H1 (cell line): ENCODE measurements around the gene ASAP2. TPM values are rescaled to one million over a fixed set of nuclear protein-coding genes. Genes with fewer than 3 reads are reported as not detected.

Experiments used
- CTCF ChIA-PET: fragments of 300-600 bp; sonication (Branson Sonifier 250); formaldehyde crosslinking; loops from one replicate; lab custom pipeline; 2021; ENCODE audit not compliant: partially characterized antibody; lab: Charles Lee
- POLR2A ChIA-PET: fragments of 300-600 bp; sonication (Branson Sonifier 250); formaldehyde crosslinking; loops from one replicate; lab custom pipeline; 2021; ENCODE audit warnings: inconsistent platforms; ENCODE audit not compliant: partially characterized antibody; lab: Charles Lee
- DNase-seq, 2 experiments: peaks; one replicate each; pipeline versions ENCODE4 v3.0.0 to v3.0.0-alpha.2; 2010 to 2022; ENCODE audit warnings: low spot score in 2 of 2, low read depth in 1 of 2, mixed read lengths in 1 of 2
- FAIRE-seq: peaks from 2 replicates; lab custom pipeline; 2011; peaks lifted over from hg19 to GRCh38; lab: Jason Lieb, UNC
- H2AFZ ChIP-seq: 2 replicates; pipeline ENCODE4 v1.8.1; 2012; ENCODE audit warnings: low read length, inconsistent platforms
- H2AK5ac ChIP-seq: 2 replicates; pipeline ENCODE4 v1.6.1; 2013; ENCODE audit warnings: low read depth, low read length
- H2BK120ac ChIP-seq: replicated peaks from 2 replicates; pipeline ENCODE3; 2013; ENCODE audit warnings: low read depth, low read length, inconsistent platforms
- H2BK12ac ChIP-seq: 2 replicates; pipeline ENCODE4 v1.6.1; 2013; ENCODE audit warnings: low read depth, low read length
- H2BK15ac ChIP-seq: 2 replicates; pipeline ENCODE4 v1.6.1; 2013; ENCODE audit warnings: low read length
- H2BK20ac ChIP-seq: 2 replicates; pipeline ENCODE4 v1.6.1; 2013; ENCODE audit warnings: low read length
- H2BK5ac ChIP-seq: 2 replicates; pipeline ENCODE4 v1.6.1; 2013; ENCODE audit warnings: low read depth, low read length
- H3K14ac ChIP-seq: 2 replicates; pipeline ENCODE4 v1.6.1; 2013; ENCODE audit warnings: inconsistent platforms; ENCODE audit not compliant: insufficient read length
- H3K18ac ChIP-seq: 2 replicates; pipeline ENCODE4 v1.6.1; 2013; ENCODE audit warnings: low read length; ENCODE audit errors: extremely low read depth
- H3K23ac ChIP-seq: 2 replicates; pipeline ENCODE4 v1.6.1; 2013; ENCODE audit warnings: inconsistent platforms; ENCODE audit not compliant: insufficient read length
- H3K23me2 ChIP-seq: 2 replicates; pipeline ENCODE4 v1.6.1; 2013; ENCODE audit warnings: low read depth, low read length
- H3K27ac ChIP-seq: 2 replicates; pipeline ENCODE4 v1.6.1; 2011; ENCODE audit warnings: low read depth, low read length, inconsistent platforms
- H3K27me3 ChIP-seq, 4 experiments: replicated peaks in 1 of 4; 1 replicate in 1 of 4; 2 replicates in 3 of 4; pipeline versions ENCODE4 v1.6.1 to v1.8.1; 2011 to 2013; ENCODE audit warnings: low read length in 3 of 4, mild to moderate bottlenecking in 3 of 4, inconsistent platforms in 2 of 4, mixed read lengths in 2 of 4, moderate library complexity in 1 of 4; ENCODE audit not compliant: control insufficient read depth in 3 of 4, insufficient read depth in 3 of 4; ENCODE audit errors: extremely low read depth in 1 of 4
- H3K36me3 ChIP-seq, 4 experiments: 2 replicates each; pipeline versions ENCODE4 v1.6.1 to v1.8.1; 2011 to 2013; ENCODE audit warnings: mild to moderate bottlenecking in 4 of 4, low read length in 3 of 4, moderate library complexity in 2 of 4, control low read depth in 1 of 4, inconsistent platforms in 1 of 4; ENCODE audit not compliant: insufficient read depth in 4 of 4, control insufficient read depth in 2 of 4
- H3K4ac ChIP-seq: replicated peaks from 2 replicates; pipeline ENCODE3; 2013; ENCODE audit warnings: low read length, low read depth, mixed read lengths, inconsistent platforms; ENCODE audit not compliant: insufficient read length
- H3K4me1 ChIP-seq, 4 experiments: replicated peaks in 1 of 4; 1 replicate in 1 of 4; 2 replicates in 3 of 4; pipeline versions ENCODE4 v1.6.1 to v1.8.1; 2011 to 2013; ENCODE audit warnings: low read length in 3 of 4, inconsistent platforms in 2 of 4, mixed read lengths in 1 of 4; ENCODE audit not compliant: insufficient read depth in 4 of 4, control insufficient read depth in 3 of 4
- H3K4me2 ChIP-seq, 2 experiments: 2 replicates each; pipeline versions ENCODE4 v1.6.1 to v1.8.1; 2011 to 2013; ENCODE audit warnings: low read depth in 2 of 2, low read length in 2 of 2, control low read depth in 1 of 2, inconsistent platforms in 1 of 2, mild to moderate bottlenecking in 1 of 2; ENCODE audit not compliant: insufficient read depth in 1 of 2
- H3K4me3 ChIP-seq, 4 experiments: fragments of 200-600, 300-600 bp in 1 of 4; sonication (generic), shearing (Covaris generic), sonication (Bioruptor Twin) in 1 of 4; 2 replicates each; pipeline versions ENCODE4 v1.5.1 to v1.8.1; 2011 to 2016; ENCODE audit warnings: low read length in 4 of 4, low read depth in 3 of 4, control low read depth in 2 of 4, inconsistent platforms in 2 of 4, mild to moderate bottlenecking in 2 of 4, mixed read lengths in 1 of 4, moderate library complexity in 1 of 4; ENCODE audit not compliant: insufficient read depth in 2 of 4; ENCODE audit errors: extremely low read depth in 1 of 4
- H3K56ac ChIP-seq: replicated peaks from 2 replicates; pipeline ENCODE3; 2013; ENCODE audit warnings: low read depth, mild to moderate bottlenecking, mixed read lengths, low read length, inconsistent platforms; ENCODE audit not compliant: insufficient read length
- H3K79me1 ChIP-seq: 2 replicates; pipeline ENCODE4 v1.6.1; 2013; ENCODE audit warnings: low read depth, low read length, control low read depth
- H3K79me2 ChIP-seq, 2 experiments: 2 replicates each; pipeline versions ENCODE4 v1.6.1 to v1.8.1; 2012 to 2013; ENCODE audit warnings: low read length in 2 of 2, mild to moderate bottlenecking in 2 of 2, inconsistent platforms in 1 of 2; ENCODE audit not compliant: insufficient read depth in 2 of 2, control insufficient read depth in 1 of 2
- H3K9ac ChIP-seq, 4 experiments: replicated peaks in 1 of 4; 1 replicate in 1 of 4; 2 replicates in 3 of 4; pipeline versions ENCODE4 v1.6.1 to v1.8.1; 2011 to 2013; ENCODE audit warnings: low read depth in 3 of 4, low read length in 3 of 4, control low read depth in 2 of 4, mild to moderate bottlenecking in 2 of 4, moderate library complexity in 2 of 4, inconsistent platforms in 1 of 4; ENCODE audit errors: extremely low read depth in 1 of 4
- H3K9me3 ChIP-seq, 2 experiments: 2 replicates each; pipeline versions ENCODE4 v1.6.1 to v1.8.1; 2012 to 2013; ENCODE audit warnings: mild to moderate bottlenecking in 2 of 2, moderate library complexity in 2 of 2, control low read depth in 1 of 2, inconsistent platforms in 1 of 2, low read depth in 1 of 2, low read length in 1 of 2, mixed read lengths in 1 of 2; ENCODE audit not compliant: insufficient read depth in 2 of 2
- H4K20me1 ChIP-seq, 2 experiments: replicated peaks in 1 of 2; 2 replicates each; pipeline versions ENCODE3 to v1.8.1; 2011 to 2013; ENCODE audit warnings: inconsistent platforms in 2 of 2, low read length in 2 of 2, mild to moderate bottlenecking in 1 of 2; ENCODE audit not compliant: insufficient read depth in 2 of 2, control insufficient read depth in 1 of 2
- H4K5ac ChIP-seq: 2 replicates; pipeline ENCODE4 v1.6.1; 2013; ENCODE audit warnings: low read length, low read depth, mixed read lengths, inconsistent platforms; ENCODE audit not compliant: insufficient read length
- H4K8ac ChIP-seq: 2 replicates; pipeline ENCODE4 v1.8.0; 2013; ENCODE audit warnings: mild to moderate bottlenecking, moderate library complexity, low read length, inconsistent platforms; ENCODE audit not compliant: insufficient read depth; ENCODE audit errors: extremely low read depth
- H4K91ac ChIP-seq: replicated peaks from 2 replicates; pipeline ENCODE3; 2013; ENCODE audit warnings: low read length, mixed read lengths, inconsistent platforms; ENCODE audit not compliant: insufficient read length
- ASH2L ChIP-seq: fragments of 200-600, 300-600 bp; sonication (generic); IDR thresholded peaks from one replicate; pipeline ENCODE4 v1.7.1; 2017; ENCODE audit warnings: low read length
- CHD2 ChIP-seq: IDR thresholded peaks from 2 replicates; pipeline ENCODE4 v1.6.1; 2012; ENCODE audit warnings: low read length, improper control_type of control experiment
- CTBP2 ChIP-seq: IDR thresholded peaks from 2 replicates; pipeline ENCODE4 v1.7.0; 2011; ENCODE audit warnings: borderline replicate concordance, mild to moderate bottlenecking, moderate library complexity, mixed read lengths, low read length; ENCODE audit not compliant: insufficient read depth, insufficient read length
- HDAC6 ChIP-seq: IDR thresholded peaks from one replicate; pipeline ENCODE4 v1.7.1; 2012; ENCODE audit warnings: low read depth, mild to moderate bottlenecking, inconsistent platforms, low read length, moderate library complexity
- MAFK ChIP-seq: IDR thresholded peaks from 2 replicates; pipeline ENCODE4 v1.6.1; 2012; ENCODE audit warnings: low read depth, mild to moderate bottlenecking, improper control_type of control experiment, low read length
- NANOG ChIP-seq: IDR thresholded peaks from 2 replicates; pipeline ENCODE4 v1.6.1; 2011; ENCODE audit warnings: low read length, low read depth, mild to moderate bottlenecking, inconsistent platforms; ENCODE audit not compliant: insufficient read depth, poor library complexity, severe bottlenecking
- NRF1 ChIP-seq: IDR thresholded peaks from 2 replicates; pipeline ENCODE4 v1.6.1; 2011; ENCODE audit warnings: mild to moderate bottlenecking, low read depth, low read length, improper control_type of control experiment
- POU5F1 ChIP-seq: IDR thresholded peaks from 2 replicates; pipeline ENCODE4 v1.6.1; 2011; ENCODE audit warnings: low read depth, mild to moderate bottlenecking, low read length, moderate library complexity
- RBBP5 ChIP-seq: IDR thresholded peaks from 2 replicates; pipeline ENCODE4 v1.7.1; 2012; ENCODE audit warnings: low read depth, mild to moderate bottlenecking, inconsistent platforms, low read length, moderate library complexity, borderline replicate concordance
- RFX5 ChIP-seq: IDR thresholded peaks from 2 replicates; pipeline ENCODE4 v1.6.1; 2011; ENCODE audit warnings: low read depth, low read length, improper control_type of control experiment, borderline replicate concordance
- SIN3A ChIP-seq, 2 experiments: IDR thresholded peaks in 1 of 2; conservative IDR thresholded peaks in 1 of 2; 2 replicates each; pipeline ENCODE4 v1.6.1; 2011 to 2012; ENCODE audit warnings: low read length in 2 of 2, improper control_type of control experiment in 1 of 2, low read depth in 1 of 2, mild to moderate bottlenecking in 1 of 2
- SP4 ChIP-seq: IDR thresholded peaks from 2 replicates; pipeline ENCODE4 v1.6.1; 2012; ENCODE audit warnings: low read length, inconsistent platforms
- TBP ChIP-seq: IDR thresholded peaks from 2 replicates; pipeline ENCODE4 v1.6.1; 2011; ENCODE audit warnings: low read depth, low read length, improper control_type of control experiment
- WGBS, 2 experiments: shearing (Covaris generic) in 1 of 2; methylation state at CpG; one replicate each; pipeline versions ENCODE4 v1.1.6 to v1.1.7; 2013 to 2015; ENCODE audit warnings: low lambda C conversion rate in 2 of 2, mixed read lengths in 2 of 2, inconsistent platforms in 1 of 2, low coverage in 1 of 2, missing lambda C conversion rate in 1 of 2; ENCODE audit not compliant: insufficient replicate concordance in 2 of 2, insufficient coverage in 1 of 2, insufficient read length in 1 of 2; ENCODE audit errors: extremely low coverage in 1 of 2, missing lambda C conversion rate in 1 of 2; 5-methylcytosine and 5-hydroxymethylcytosine counted together
- polyA plus RNA-seq, 7 experiments: library from polyadenylated mRNA; depleted of rRNA in 3 of 7; stranded (reverse) in 5 of 7; unstranded in 2 of 7; fragments of >200 nt in 5 of 7; fragments of 200-250 nt in 2 of 7; gene quantifications; 1 replicate in 5 of 7; 2 replicates in 1 of 7; 4 replicates in 1 of 7; pipeline versions ENCODE4 v1.2.1 to v1.2.3, GENCODE V29; 2011 to 2013; ENCODE audit warnings: missing spikeins in 2 of 7, mixed read lengths in 2 of 7
- total RNA-seq: library from RNA; stranded (reverse); fragmentation: NEBNext Ultra II Directional; extraction: Animal tissue kit (Norgen Biotek cat#: 25700); gene quantifications from 2 replicates; pipeline ENCODE4 v1.2.1, GENCODE V29; 2021
- TF ChIP-seq, protein P1 (sequence below): IDR thresholded peaks from 2 replicates; pipeline ENCODE4 v1.6.1; 2011; ENCODE audit warnings: low read length, improper control_type of control experiment

The ASAP2 gene
- total and polyA plus RNA-seq, 2 of the 8 experiments (the other 6 are each of a cell fraction or from before 2014, with no cell fraction given), result 10.2 to 18.7 TPM

- Histone ChIP-seq H3K79me1 (no peaks in the 10 kb centered on the region), H3K56ac (no peak overlapping the region), H2AK5ac (no peak overlapping the region), H3K27me3 (no peaks in the 10 kb centered on the region), H4K20me1 (no peaks in the 10 kb centered on the region), H4K8ac (no peak overlapping the region), H3K4me3 (no peak overlapping the region), H2BK15ac (no peak overlapping the region), H3K9me3 (no peaks in the 10 kb centered on the region), H3K27ac (no peak overlapping the region), H2AFZ (no peak overlapping the region), H2BK5ac (no peak overlapping the region), H3K18ac (no peak overlapping the region), H3K23me2 (no peaks in the 10 kb centered on the region), H3K23ac (no peak overlapping the region), H2BK12ac (no peak overlapping the region), H3K14ac (no peak overlapping the region), H2BK120ac (no peak overlapping the region), H3K79me2 (no peaks in the 10 kb centered on the region), H2BK20ac (no peak overlapping the region), H4K91ac (no peak overlapping the region), H3K9ac (no peak overlapping the region), H3K36me3 (peaks cover 8 to 71% (median 34%) of the 10 kb centered on the region in 4 experiments), H3K4me1 (no peaks in the 10 kb centered on the region), H3K4me2 (no peak overlapping the region), H3K4ac (no peak overlapping the region), H4K5ac (no peak overlapping the region)
- DNase-seq (no peak), FAIRE-seq (no peak)
- CTCF ChIA-PET, result no interaction called here
- WGBS, 2 experiments, result 81% methylated on average over 1 of the region's 1 CpG; no CpG with 5 or more reads in 1 of the 2 experiments
- POLR2A ChIA-PET, result no interaction called here
- TF ChIP-seq ASH2L (no peak), SP4 (no peak), RFX5 (no peak), HDAC6 (no peak), MAFK (no peak), SIN3A (conservative IDR thresholded peaks at IDR 0.05 in 1 of 2, IDR thresholded peaks at IDR 0.05 in 1 of 2; ENCODE audit: low read depth in 1 of 2, low read length in 2 of 2) (no peak), POU5F1 (no peak), CTBP2 (no peak), NRF1 (no peak), TBP (no peak), CHD2 (no peak), RBBP5 (no peak), NANOG (no peak)
- TF ChIP-seq, protein P1, sequence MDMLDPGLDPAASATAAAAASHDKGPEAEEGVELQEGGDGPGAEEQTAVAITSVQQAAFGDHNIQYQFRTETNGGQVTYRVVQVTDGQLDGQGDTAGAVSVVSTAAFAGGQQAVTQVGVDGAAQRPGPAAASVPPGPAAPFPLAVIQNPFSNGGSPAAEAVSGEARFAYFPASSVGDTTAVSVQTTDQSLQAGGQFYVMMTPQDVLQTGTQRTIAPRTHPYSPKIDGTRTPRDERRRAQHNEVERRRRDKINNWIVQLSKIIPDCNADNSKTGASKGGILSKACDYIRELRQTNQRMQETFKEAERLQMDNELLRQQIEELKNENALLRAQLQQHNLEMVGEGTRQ, result no peak
Measured at GRCh38 chr2:9451231-9451630, 244.6 kb downstream of the ASAP2 start.
